ENCODE measurements around the gene SURF2. TPM values are rescaled to one million over a fixed set of nuclear protein-coding genes. Genes with fewer than 3 reads are reported as not detected.

SURF2 gene
- total RNA-seq, 1 donor from 2014 or later = 20.0 TPM

GRCh38 chr9:133352635-133353340 lies 3.6 kb upstream of the SURF2 start:
- DNase-seq (ENCODE audit: low read depth) (no peak), FAIRE-seq (no peak)
- Histone ChIP-seq H3K79me2 (ENCODE audit: insufficient read depth, low read length) (peaks cover 66% of the 10 kb centered on the region), H3K27me3 (ENCODE audit: insufficient read depth, low read length) (no peaks in the 10 kb centered on the region), H4K20me1 (ENCODE audit: insufficient read depth, low read length) (peaks cover 78% of the 10 kb centered on the region), H3K9me3 (ENCODE audit: insufficient read depth, low read depth, low read length) (no peaks in the 10 kb centered on the region), H3K4me2 (ENCODE audit: low read length) (no peak overlapping the region), H3K4me3 (ENCODE audit: insufficient read depth, low read depth, low read length) (no peak overlapping the region), H3K36me3 (ENCODE audit: insufficient read depth, low read length) (peaks cover 40% of the 10 kb centered on the region), H3K9ac (ENCODE audit: low read length) (no peak overlapping the region), H2AFZ (ENCODE audit: low read depth, low read length) (no peak overlapping the region), H3K27ac (ENCODE audit: low read depth, low read length) (no peak overlapping the region), H3K4me1 (ENCODE audit: insufficient read depth, low read length) (peaks cover 29% of the 10 kb centered on the region)
- TF ChIP-seq, protein P1, sequence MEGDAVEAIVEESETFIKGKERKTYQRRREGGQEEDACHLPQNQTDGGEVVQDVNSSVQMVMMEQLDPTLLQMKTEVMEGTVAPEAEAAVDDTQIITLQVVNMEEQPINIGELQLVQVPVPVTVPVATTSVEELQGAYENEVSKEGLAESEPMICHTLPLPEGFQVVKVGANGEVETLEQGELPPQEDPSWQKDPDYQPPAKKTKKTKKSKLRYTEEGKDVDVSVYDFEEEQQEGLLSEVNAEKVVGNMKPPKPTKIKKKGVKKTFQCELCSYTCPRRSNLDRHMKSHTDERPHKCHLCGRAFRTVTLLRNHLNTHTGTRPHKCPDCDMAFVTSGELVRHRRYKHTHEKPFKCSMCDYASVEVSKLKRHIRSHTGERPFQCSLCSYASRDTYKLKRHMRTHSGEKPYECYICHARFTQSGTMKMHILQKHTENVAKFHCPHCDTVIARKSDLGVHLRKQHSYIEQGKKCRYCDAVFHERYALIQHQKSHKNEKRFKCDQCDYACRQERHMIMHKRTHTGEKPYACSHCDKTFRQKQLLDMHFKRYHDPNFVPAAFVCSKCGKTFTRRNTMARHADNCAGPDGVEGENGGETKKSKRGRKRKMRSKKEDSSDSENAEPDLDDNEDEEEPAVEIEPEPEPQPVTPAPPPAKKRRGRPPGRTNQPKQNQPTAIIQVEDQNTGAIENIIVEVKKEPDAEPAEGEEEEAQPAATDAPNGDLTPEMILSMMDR (IDR thresholded peaks at IDR 0.05; ENCODE audit: insufficient read depth, low read depth, low read length) = no peak
- TF ChIP-seq EZH2 (IDR thresholded peaks at IDR 0.05; ENCODE audit: insufficient read depth, low read length) = no peak
- no peaks in the 10 kb centered on the region for H3K27me3 Mint-ChIP-seq (ENCODE audit: low read depth, unreplicated experiment)
- peaks cover 35% of the 10 kb centered on the region for H3K36me3 Mint-ChIP-seq (ENCODE audit: low read depth, unreplicated experiment)
- no peaks in the 10 kb centered on the region for H3K9me3 Mint-ChIP-seq (ENCODE audit: unreplicated experiment)
- peaks cover 27% of the 10 kb centered on the region for H3K4me1 Mint-ChIP-seq (ENCODE audit: low read depth, unreplicated experiment)
- peak overlapping the region; percentile 41 for H3K27ac Mint-ChIP-seq (ENCODE audit: unreplicated experiment)
- peak overlapping the region; percentile 27 for H3K4me3 Mint-ChIP-seq (ENCODE audit: unreplicated experiment)

GRCh38 chr9:133353548-133353947 lies 2.8 kb upstream of the SURF2 start:
- Histone ChIP-seq H3K4me3 (ENCODE audit: insufficient read depth, low read depth, low read length) (no peak overlapping the region), H3K9me3 (ENCODE audit: insufficient read depth, low read depth, low read length) (no peaks in the 10 kb centered on the region), H3K79me2 (ENCODE audit: insufficient read depth, low read length) (peaks cover 66% of the 10 kb centered on the region), H3K27me3 (ENCODE audit: insufficient read depth, low read length) (no peaks in the 10 kb centered on the region), H3K36me3 (ENCODE audit: insufficient read depth, low read length) (peaks cover 40% of the 10 kb centered on the region), H3K4me1 (ENCODE audit: insufficient read depth, low read length) (peaks cover 29% of the 10 kb centered on the region), H3K27ac (ENCODE audit: low read depth, low read length) (no peak overlapping the region), H2AFZ (ENCODE audit: low read depth, low read length) (no peak overlapping the region), H3K9ac (ENCODE audit: low read length) (no peak overlapping the region), H3K4me2 (ENCODE audit: low read length) (no peak overlapping the region), H4K20me1 (ENCODE audit: insufficient read depth, low read length) (peaks cover 82% of the 10 kb centered on the region)
- FAIRE-seq (no peak), DNase-seq (ENCODE audit: low read depth) (no peak)
- Mint-ChIP-seq H3K27me3 (ENCODE audit: low read depth, unreplicated experiment) (no peaks in the 10 kb centered on the region), H3K27ac (ENCODE audit: unreplicated experiment) (no peak overlapping the region), H3K4me3 (ENCODE audit: unreplicated experiment) (peak overlapping the region; percentile 34), H3K36me3 (ENCODE audit: low read depth, unreplicated experiment) (peaks cover 37% of the 10 kb centered on the region), H3K9me3 (ENCODE audit: unreplicated experiment) (no peaks in the 10 kb centered on the region), H3K4me1 (ENCODE audit: low read depth, unreplicated experiment) (peaks cover 30% of the 10 kb centered on the region)
- TF ChIP-seq, protein P1 (IDR thresholded peaks at IDR 0.05; ENCODE audit: insufficient read depth, low read depth, low read length) = no peak
- no peak for TF ChIP-seq EZH2 (IDR thresholded peaks at IDR 0.05; ENCODE audit: insufficient read depth, low read length)

DNA sequence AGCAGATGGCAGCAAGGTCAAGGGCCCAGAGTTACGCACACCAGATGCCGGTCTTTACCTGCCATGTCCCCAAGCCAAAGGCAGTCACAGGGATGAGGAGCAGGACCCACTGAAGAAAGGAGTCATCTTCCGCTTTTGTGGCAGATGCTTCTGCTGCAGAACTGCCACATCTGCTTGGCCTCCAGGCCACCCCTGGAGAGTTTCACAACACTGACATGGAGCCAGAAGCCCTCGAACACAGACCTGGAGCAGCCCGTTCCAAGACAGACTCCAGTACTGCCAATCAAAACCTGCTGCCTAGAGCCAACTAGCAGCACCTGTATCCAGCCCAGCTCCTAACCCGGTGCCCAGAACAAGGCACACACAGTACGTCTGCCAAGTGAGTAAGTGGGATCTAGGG lies 1.6 kb upstream of the SURF2 start:
- peaks cover 32% of the 10 kb centered on the region for H3K36me3 ChIP-seq (ENCODE audit: insufficient read depth, low read length)
- no peak for FAIRE-seq
- H3K27ac ChIP-seq (ENCODE audit: low read depth, low read length) = no peak overlapping the region
- H3K27me3 ChIP-seq (ENCODE audit: insufficient read depth, low read length) = no peaks in the 10 kb centered on the region
- Mint-ChIP-seq H3K36me3 (ENCODE audit: low read depth, unreplicated experiment) (peaks cover 26% of the 10 kb centered on the region), H3K4me1 (ENCODE audit: low read depth, unreplicated experiment) (peaks cover 29% of the 10 kb centered on the region), H3K27me3 (ENCODE audit: low read depth, unreplicated experiment) (no peaks in the 10 kb centered on the region), H3K27ac (ENCODE audit: unreplicated experiment) (no peak overlapping the region), H3K9me3 (ENCODE audit: unreplicated experiment) (no peaks in the 10 kb centered on the region), H3K4me3 (ENCODE audit: unreplicated experiment) (peak overlapping the region; percentile 94)
- no peak for DNase-seq (ENCODE audit: low read depth)
- no peaks in the 10 kb centered on the region for H3K9me3 ChIP-seq (ENCODE audit: insufficient read depth, low read depth, low read length)
- H3K4me2 ChIP-seq (ENCODE audit: low read length) = no peak overlapping the region
- H4K20me1 ChIP-seq (ENCODE audit: insufficient read depth, low read length) = peaks cover 82% of the 10 kb centered on the region
- H3K79me2 ChIP-seq (ENCODE audit: insufficient read depth, low read length) = peaks cover 62% of the 10 kb centered on the region
- TF ChIP-seq, protein P1 (IDR thresholded peaks at IDR 0.05; ENCODE audit: insufficient read depth, low read depth, low read length) = no peak
- no peak for TF ChIP-seq EZH2 (IDR thresholded peaks at IDR 0.05; ENCODE audit: insufficient read depth, low read length)
- no peak overlapping the region for H3K9ac ChIP-seq (ENCODE audit: low read length)
- H3K4me3 ChIP-seq (ENCODE audit: insufficient read depth, low read depth, low read length) = no peak overlapping the region
- H2AFZ ChIP-seq (ENCODE audit: low read depth, low read length) = no peak overlapping the region
- peaks cover 22% of the 10 kb centered on the region for H3K4me1 ChIP-seq (ENCODE audit: insufficient read depth, low read length)
